SU-DHL-6 (cell line): Measurements from ENCODE around the gene ELANE.

Experiments
- H2AFZ ChIP-seq: fragments of 200-600 bp; sonication (generic); 2 replicates; pipeline ENCODE4 v1.6.1; 2014; ENCODE audit warnings: low read depth, mild to moderate bottlenecking, moderate library complexity, mixed read lengths, antibody characterized with exemption, low read length; ENCODE audit not compliant: severe bottlenecking
- H3F3A ChIP-seq: fragments of 200-600 bp; shearing (Covaris generic); 2 replicates; pipeline ENCODE4 v1.6.0; 2016; ENCODE audit warnings: antibody characterized with exemption, mild to moderate bottlenecking; ENCODE audit not compliant: insufficient read depth
- H3K27ac ChIP-seq: fragments of 200-600 bp; sonication (generic); 2 replicates; pipeline ENCODE4 v1.5.1; 2016; ENCODE audit warnings: low read depth, mild to moderate bottlenecking, low read length, moderate library complexity, mixed read lengths
- H3K27me3 ChIP-seq: fragments of 200-600 bp; sonication (generic), shearing (Covaris generic); 2 replicates; pipeline ENCODE4 v1.6.0; 2014; ENCODE audit warnings: mild to moderate bottlenecking, low read length
- H3K36me3 ChIP-seq: fragments of 200-600 bp; sonication (generic); 2 replicates; pipeline ENCODE4 v1.6.1; 2014; ENCODE audit warnings: mild to moderate bottlenecking, low read length, mixed read lengths
- H3K4me2 ChIP-seq: fragments of 300-600, 200-600 bp; shearing (Covaris generic), sonication (generic); 2 replicates; pipeline ENCODE4 v1.6.0; 2014; ENCODE audit warnings: low read length, low read depth, mild to moderate bottlenecking; ENCODE audit not compliant: poor library complexity, severe bottlenecking
- H3K4me3 ChIP-seq: fragments of 200-600 bp; sonication (generic); 2 replicates; pipeline ENCODE4 v1.5.1; 2014; ENCODE audit warnings: antibody characterized with exemption, low read length, mild to moderate bottlenecking, mixed read lengths; ENCODE audit not compliant: insufficient read depth, poor library complexity, severe bottlenecking
- H3K79me2 ChIP-seq: fragments of 200-600 bp; sonication (generic); 2 replicates; pipeline ENCODE4 v1.6.1; 2014; ENCODE audit warnings: mild to moderate bottlenecking, low read length, moderate library complexity; ENCODE audit not compliant: insufficient read depth
- H3K9ac ChIP-seq: fragments of 200-600 bp; sonication (generic); 2 replicates; pipeline ENCODE4 v1.7.0; 2014; ENCODE audit warnings: mild to moderate bottlenecking, low read length
- H3K9me2 ChIP-seq: fragments of 200-600 bp; sonication (generic); replicated peaks from 2 replicates; pipeline ENCODE4 v1.6.1; 2014; ENCODE audit warnings: low read length; ENCODE audit not compliant: insufficient read depth
- H3K9me3 ChIP-seq: fragments of 200-600 bp; sonication (generic); 2 replicates; pipeline ENCODE4 v1.6.1; 2014; ENCODE audit warnings: low read length, mixed read lengths; ENCODE audit not compliant: insufficient read depth
- H4K20me1 ChIP-seq: fragments of 200-600 bp; sonication (generic); 2 replicates; pipeline ENCODE4 v1.6.1; 2014; ENCODE audit warnings: low read depth, mild to moderate bottlenecking, antibody characterized with exemption, low read length, moderate library complexity, mixed read lengths
- EZH2phosphoT487 ChIP-seq: fragments of 200-600 bp; sonication (generic), shearing (Covaris generic); conservative IDR thresholded peaks from 2 replicates; pipeline ENCODE4 v1.6.1; 2018; ENCODE audit warnings: mild to moderate bottlenecking, antibody characterized with exemption, low read length, moderate library complexity, mixed read lengths
- TF ChIP-seq, protein P1 (sequence below): fragments of 200-600 bp; sonication (generic); IDR thresholded peaks from one replicate; pipeline ENCODE4 v1.5.1; 2017; ENCODE audit warnings: antibody characterized with exemption, mild to moderate bottlenecking, low read length, moderate library complexity; ENCODE audit not compliant: insufficient read depth, poor library complexity, severe bottlenecking

ELANE gene

DNA sequence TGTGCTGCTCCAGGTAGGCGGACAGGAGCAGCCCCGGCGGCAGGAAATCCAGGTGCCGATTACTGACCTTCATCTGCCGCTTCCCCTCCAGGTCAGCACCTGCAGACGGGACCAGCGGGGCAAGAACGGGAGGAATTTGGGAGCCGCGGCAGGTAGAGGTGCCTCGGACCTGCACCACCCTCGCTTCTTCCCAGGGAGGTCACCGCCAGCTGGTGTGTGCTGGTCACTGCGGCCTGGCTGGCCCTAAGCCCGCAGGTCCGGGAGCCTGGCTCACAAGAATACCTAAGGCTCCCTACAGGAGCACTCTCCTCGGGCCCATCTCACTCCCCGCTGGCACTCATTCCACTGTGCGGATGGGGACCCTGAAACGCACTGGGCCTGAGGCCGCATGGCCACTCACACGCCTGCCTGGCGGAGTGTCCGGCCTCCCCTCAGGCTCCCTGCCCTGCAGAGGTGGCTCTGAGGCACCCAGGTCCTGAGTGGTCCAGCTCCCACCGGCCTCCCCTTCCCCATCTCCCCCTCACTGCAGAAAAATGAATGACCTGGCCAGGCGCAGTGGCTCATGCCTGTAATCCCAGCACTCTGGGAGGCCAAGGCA is 45.4 kb downstream of the ELANE start:
- Histone ChIP-seq H3K27ac (no peak overlapping the region), H3K79me2 (0 out of 2 replicates have a peak, but pooled peaks cover under 1% of the 10 kb centered on the region), H3F3A (peaks cover 5% of the 10 kb centered on the region; the same call in 1 of the 2 replicates), H3K9ac (no peak overlapping the region), H4K20me1 (no peaks in the 10 kb centered on the region), H3K27me3 (no peaks in the 10 kb centered on the region), H3K4me3 (no peak overlapping the region), H3K9me2 (no peaks in the 10 kb centered on the region), H3K36me3 (no peaks in the 10 kb centered on the region), H2AFZ (no peak overlapping the region), H3K4me2 (no peak overlapping the region), H3K9me3 (no peaks in the 10 kb centered on the region)
- TF ChIP-seq, protein P1, sequence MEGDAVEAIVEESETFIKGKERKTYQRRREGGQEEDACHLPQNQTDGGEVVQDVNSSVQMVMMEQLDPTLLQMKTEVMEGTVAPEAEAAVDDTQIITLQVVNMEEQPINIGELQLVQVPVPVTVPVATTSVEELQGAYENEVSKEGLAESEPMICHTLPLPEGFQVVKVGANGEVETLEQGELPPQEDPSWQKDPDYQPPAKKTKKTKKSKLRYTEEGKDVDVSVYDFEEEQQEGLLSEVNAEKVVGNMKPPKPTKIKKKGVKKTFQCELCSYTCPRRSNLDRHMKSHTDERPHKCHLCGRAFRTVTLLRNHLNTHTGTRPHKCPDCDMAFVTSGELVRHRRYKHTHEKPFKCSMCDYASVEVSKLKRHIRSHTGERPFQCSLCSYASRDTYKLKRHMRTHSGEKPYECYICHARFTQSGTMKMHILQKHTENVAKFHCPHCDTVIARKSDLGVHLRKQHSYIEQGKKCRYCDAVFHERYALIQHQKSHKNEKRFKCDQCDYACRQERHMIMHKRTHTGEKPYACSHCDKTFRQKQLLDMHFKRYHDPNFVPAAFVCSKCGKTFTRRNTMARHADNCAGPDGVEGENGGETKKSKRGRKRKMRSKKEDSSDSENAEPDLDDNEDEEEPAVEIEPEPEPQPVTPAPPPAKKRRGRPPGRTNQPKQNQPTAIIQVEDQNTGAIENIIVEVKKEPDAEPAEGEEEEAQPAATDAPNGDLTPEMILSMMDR: no peak
- no peak for TF ChIP-seq EZH2phosphoT487

DNA sequence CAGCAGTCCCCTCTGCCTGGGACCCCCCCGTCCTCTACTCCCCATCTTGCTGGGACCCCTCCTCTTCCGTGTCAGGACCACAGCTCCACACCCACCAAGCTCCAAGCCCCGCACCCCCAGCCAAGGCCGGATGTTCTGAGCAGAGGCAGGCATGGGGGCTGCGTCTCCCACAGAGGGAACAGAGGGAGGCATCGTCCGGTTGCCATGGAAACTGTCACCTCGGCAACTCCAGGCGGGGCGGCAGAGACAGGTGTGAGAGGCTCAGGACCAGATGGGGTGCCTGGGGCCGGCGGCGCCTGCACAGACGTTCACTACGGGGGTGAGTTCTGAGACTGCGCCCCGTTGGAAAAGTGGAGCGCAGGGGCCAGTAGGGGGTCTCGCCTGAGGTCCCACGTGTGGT is 46.6 kb downstream of the ELANE start:
- H3K79me2 ChIP-seq: no peaks in the 10 kb centered on the region
- no peak for TF ChIP-seq EZH2phosphoT487
- TF ChIP-seq, protein P1: no peak
- no peak overlapping the region for H3K9ac ChIP-seq
- no peak overlapping the region for H3K4me3 ChIP-seq
- H3K27me3 ChIP-seq: no peaks in the 10 kb centered on the region
- no peak overlapping the region for H2AFZ ChIP-seq
- H3K36me3 ChIP-seq: no peaks in the 10 kb centered on the region
- no peaks in the 10 kb centered on the region for H4K20me1 ChIP-seq
- peaks cover 5% of the 10 kb centered on the region; the same call in 1 of the 2 replicates for H3F3A ChIP-seq
- no peaks in the 10 kb centered on the region for H3K9me2 ChIP-seq
- H3K4me2 ChIP-seq: no peak overlapping the region
- no peaks in the 10 kb centered on the region for H3K9me3 ChIP-seq
- H3K27ac ChIP-seq: 0 out of 2 replicates have a peak overlapping the region, but pooled peaks have one; percentile 21

DNA sequence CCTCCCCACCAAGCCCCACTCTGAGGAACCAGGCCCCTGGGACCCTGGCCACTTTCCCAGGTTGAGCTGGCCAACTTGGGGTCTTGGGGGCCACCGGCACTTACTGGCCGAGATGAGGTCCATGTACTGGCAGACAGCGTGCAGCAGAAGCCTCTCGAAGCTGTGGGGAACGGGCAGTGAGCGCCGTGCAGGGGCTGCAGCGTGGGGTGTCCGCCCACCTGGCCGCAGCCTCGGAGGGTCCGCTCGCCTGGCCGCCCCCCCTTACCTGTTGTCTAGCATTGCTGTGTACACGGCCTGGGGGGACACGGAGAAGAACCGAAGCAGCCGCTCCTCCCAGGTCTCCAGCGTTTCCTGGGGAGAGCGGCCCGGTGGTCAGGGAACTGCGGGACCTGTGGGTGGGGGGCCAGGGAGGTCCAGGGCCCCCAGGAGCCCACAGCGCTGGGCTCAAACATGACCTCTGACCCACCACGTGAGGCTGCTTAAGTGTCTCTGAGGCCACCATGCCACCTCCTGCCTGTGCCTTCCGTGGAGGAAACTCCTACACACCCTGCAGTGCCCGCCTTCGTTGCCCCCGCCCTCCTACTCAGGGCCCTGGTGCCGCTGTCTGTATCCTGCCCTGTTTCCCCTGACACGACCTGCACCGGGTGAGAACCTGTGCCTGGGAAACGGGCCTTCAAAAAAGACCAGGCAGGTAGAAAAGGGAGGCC is 47.4 kb downstream of the ELANE start:
- Histone ChIP-seq H3K9ac (no peak overlapping the region), H2AFZ (no peak overlapping the region), H3K4me2 (no peak overlapping the region), H3K27me3 (no peaks in the 10 kb centered on the region), H3K27ac (no peak overlapping the region), H3K4me3 (no peak overlapping the region), H3K79me2 (no peaks in the 10 kb centered on the region), H3K9me2 (no peaks in the 10 kb centered on the region), H4K20me1 (no peaks in the 10 kb centered on the region), H3K36me3 (no peaks in the 10 kb centered on the region), H3F3A (peaks cover 5% of the 10 kb centered on the region; the same call in 1 of the 2 replicates), H3K9me3 (no peaks in the 10 kb centered on the region)
- no peak for TF ChIP-seq EZH2phosphoT487
- TF ChIP-seq, protein P1: no peak
